Ishikawa (cell line): ENCODE data around the gene SLC12A3.
A peak's percentile ranks its signal among the peaks of the same experiment; 100 is the strongest.

ENCODE experiments used
- CEBPB ChIP-seq: IDR thresholded peaks from 2 replicates; pipeline ENCODE4 v1.6.1; 2012
- CREB1 ChIP-seq: IDR thresholded peaks from 2 replicates; pipeline ENCODE4 v1.6.1; 2012; ENCODE audit warnings: low read depth
- EGR1 ChIP-seq: IDR thresholded peaks from 2 replicates; pipeline ENCODE4 v1.6.1; 2012
- EP300 ChIP-seq: IDR thresholded peaks from 2 replicates; pipeline ENCODE4 v1.6.1; 2012; ENCODE audit warnings: borderline replicate concordance
- FOXM1 ChIP-seq: IDR thresholded peaks from 2 replicates; pipeline ENCODE4 v1.6.1; 2012; ENCODE audit warnings: low read depth, borderline replicate concordance
- MAX ChIP-seq: IDR thresholded peaks from 2 replicates; pipeline ENCODE4 v1.6.1; 2012
- NFIC ChIP-seq: IDR thresholded peaks from 2 replicates; pipeline ENCODE4 v1.6.1; 2012
- RAD21 ChIP-seq: IDR thresholded peaks from 2 replicates; pipeline ENCODE4 v1.6.1; 2012; ENCODE audit warnings: low read depth
- REST ChIP-seq: IDR thresholded peaks from 2 replicates; pipeline ENCODE4 v1.6.1; 2012; ENCODE audit warnings: low read depth, mild to moderate bottlenecking
- TAF1 ChIP-seq: IDR thresholded peaks from 2 replicates; pipeline ENCODE4 v1.6.1; 2012; ENCODE audit warnings: low read depth, mild to moderate bottlenecking
- TCF12 ChIP-seq: IDR thresholded peaks from 2 replicates; pipeline ENCODE4 v1.6.1; 2012; ENCODE audit warnings: low read depth
- TEAD4 ChIP-seq: IDR thresholded peaks from 2 replicates; pipeline ENCODE4 v1.6.1; 2012
- USF1 ChIP-seq: IDR thresholded peaks from 2 replicates; pipeline ENCODE4 v1.6.1; 2012
- YY1 ChIP-seq: IDR thresholded peaks from 2 replicates; pipeline ENCODE4 v1.6.1; 2012; ENCODE audit warnings: low read depth
- ZBTB7A ChIP-seq: IDR thresholded peaks from 2 replicates; pipeline ENCODE4 v1.6.1; 2012; ENCODE audit warnings: low read depth

Gene SLC12A3

GRCh38 chr16:56944954-56945839 is 80.2 kb downstream of the SLC12A3 start:
- TF ChIP-seq RAD21 (no peak), TAF1 (no peak), ZBTB7A (no peak), EP300 (no peak), USF1 (no peak), YY1 (no peak), MAX (no peak), TCF12 (no peak), EGR1 (no peak), REST (no peak)

GRCh38 chr16:56945847-56946527 is 81.0 kb downstream of the SLC12A3 start:
- no peak for TF ChIP-seq EP300
- TF ChIP-seq RAD21: no peak
- no peak for TF ChIP-seq CREB1
- TF ChIP-seq MAX: no peak
- no peak for TF ChIP-seq TEAD4
- TF ChIP-seq EGR1: no peak
- TF ChIP-seq FOXM1: no peak

GRCh38 chr16:56946767-56947603 is 82.0 kb downstream of the SLC12A3 start:
- TF ChIP-seq REST (0 out of 2 replicates have a peak, but pooled peaks have one; percentile 13), CEBPB (no peak), NFIC (no peak)

GRCh38 chr16:56947604-56947995 is 82.6 kb downstream of the SLC12A3 start:
- TF ChIP-seq RAD21: no peak
- TF ChIP-seq ZBTB7A: no peak
- no peak for TF ChIP-seq FOXM1
- no peak for TF ChIP-seq TAF1
- TF ChIP-seq YY1: no peak
- no peak for TF ChIP-seq USF1
- no peak for TF ChIP-seq EP300
- no peak for TF ChIP-seq REST
- TF ChIP-seq EGR1: no peak
- no peak for TF ChIP-seq MAX
- TF ChIP-seq TCF12: no peak
- TF ChIP-seq TEAD4: no peak
- no peak for TF ChIP-seq CEBPB
- no peak for TF ChIP-seq NFIC
- TF ChIP-seq CREB1: no peak
